KMS-11 (cell line): ENCODE measurements around the gene ZNRF3.
A peak's percentile ranks its signal among the peaks of the same experiment; 100 is the strongest.

Experiments
- H2AFZ ChIP-seq: fragments of 200-600 bp; sonication (generic); 2 replicates; pipeline ENCODE4 v1.6.1; 2016; ENCODE audit warnings: antibody characterized with exemption, mixed run types, low read depth
- H3K27ac ChIP-seq: fragments of 200-600 bp; sonication (generic); 2 replicates; pipeline ENCODE4 v1.6.1; 2016; ENCODE audit warnings: mild to moderate bottlenecking, mixed run types
- H3K27me3 ChIP-seq: fragments of 200-600 bp; sonication (generic); 2 replicates; pipeline ENCODE4 v1.6.1; 2017; ENCODE audit warnings: mild to moderate bottlenecking, low read depth, mixed run types, moderate library complexity; ENCODE audit not compliant: insufficient read depth
- H3K36me3 ChIP-seq: fragments of 200-600 bp; sonication (generic); 2 replicates; pipeline ENCODE4 v1.6.1; 2017; ENCODE audit warnings: mild to moderate bottlenecking, mixed run types; ENCODE audit not compliant: insufficient read depth
- H3K4me1 ChIP-seq: fragments of 200-600 bp; sonication (generic); 2 replicates; pipeline ENCODE4 v1.6.1; 2016; ENCODE audit warnings: mild to moderate bottlenecking, low read depth, mixed run types; ENCODE audit not compliant: poor library complexity, severe bottlenecking
- H3K4me2 ChIP-seq: fragments of 200-600 bp; sonication (generic); 2 replicates; pipeline ENCODE4 v1.7.0; 2016; ENCODE audit warnings: mild to moderate bottlenecking, mixed run types
- H3K4me3 ChIP-seq: fragments of 200-600 bp; sonication (generic); IDR thresholded peaks from 2 replicates; pipeline ENCODE4 v1.6.1; 2017; ENCODE audit warnings: low read depth, low read length, mixed read lengths; ENCODE audit not compliant: insufficient read depth
- H3K79me2 ChIP-seq: fragments of 200-600 bp; sonication (generic); 2 replicates; pipeline ENCODE4 v1.6.1; 2016; ENCODE audit warnings: low read depth, mixed run types; ENCODE audit not compliant: insufficient read depth
- H3K9ac ChIP-seq: fragments of 200-600 bp; sonication (generic); 2 replicates; pipeline ENCODE4 v1.6.1; 2016; ENCODE audit warnings: mild to moderate bottlenecking, mixed run types
- H4K20me1 ChIP-seq: fragments of 200-600 bp; sonication (generic); 2 replicates; pipeline ENCODE4 v1.6.1; 2016; ENCODE audit warnings: mild to moderate bottlenecking, mixed run types; ENCODE audit not compliant: insufficient read depth
- CTCF ChIP-seq: fragments of 200-600 bp; sonication (generic); conservative IDR thresholded peaks from 2 replicates; pipeline ENCODE4 v1.6.1; 2017; ENCODE audit warnings: low read depth, mild to moderate bottlenecking, antibody characterized with exemption, low read length, moderate library complexity, mixed read lengths

ZNRF3 gene

DNA sequence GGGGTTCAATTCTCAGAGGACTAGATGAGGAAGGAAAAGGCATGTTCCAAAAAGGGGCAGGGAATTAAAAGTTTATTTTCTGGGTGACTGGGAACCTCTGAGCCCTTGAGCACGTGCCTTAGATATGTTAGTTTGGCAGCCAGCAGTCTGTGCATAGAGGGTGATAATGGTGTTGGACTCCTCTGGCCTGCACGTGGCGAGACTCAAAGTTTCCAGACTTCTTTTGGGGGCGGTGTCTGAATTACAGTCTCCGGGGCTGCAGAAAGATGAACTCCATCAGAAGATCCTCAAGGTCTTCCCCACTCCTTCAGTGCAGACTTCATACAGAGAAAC, 861 bp upstream of the ZNRF3 start:
- H3K27me3 ChIP-seq = no peaks in the 10 kb centered on the region
- peak overlapping the region; percentile 57 for H3K27ac ChIP-seq
- peaks cover 30% of the 10 kb centered on the region; the same call in 1 of the 2 replicates for H3K79me2 ChIP-seq
- H3K36me3 ChIP-seq = no peaks in the 10 kb centered on the region
- H3K9ac ChIP-seq = peak overlapping the region; percentile 83
- H3K4me2 ChIP-seq = peak overlapping the region; percentile 71
- peaks cover 9% of the 10 kb centered on the region; the same call in 1 of the 2 replicates for H4K20me1 ChIP-seq
- H3K4me3 ChIP-seq = no peak overlapping the region
- no peak for TF ChIP-seq CTCF
- H2AFZ ChIP-seq = peak overlapping the region; percentile 90
- peaks cover 25% of the 10 kb centered on the region for H3K4me1 ChIP-seq

DNA sequence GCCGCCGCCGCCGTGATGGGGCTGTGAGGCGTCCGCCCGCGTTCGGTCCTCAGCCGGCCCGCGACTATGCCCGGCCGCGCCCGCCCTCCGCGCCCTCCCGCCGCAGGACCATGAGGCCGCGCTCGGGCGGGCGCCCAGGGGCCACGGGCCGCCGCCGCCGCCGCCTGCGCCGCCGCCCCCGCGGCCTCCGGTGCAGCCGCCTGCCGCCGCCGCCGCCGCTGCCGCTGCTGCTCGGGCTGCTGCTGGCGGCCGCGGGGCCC, 215 bp downstream of the ZNRF3 start:
- no peak overlapping the region for H2AFZ ChIP-seq
- H3K36me3 ChIP-seq = no peaks in the 10 kb centered on the region
- no peak overlapping the region for H3K27ac ChIP-seq
- H3K4me3 ChIP-seq = no peak overlapping the region
- H3K4me2 ChIP-seq = no peak overlapping the region
- peak overlapping the region; percentile 42; the same call in 1 of the 2 replicates for H3K9ac ChIP-seq
- no peak for TF ChIP-seq CTCF
- no peaks in the 10 kb centered on the region for H3K27me3 ChIP-seq
- H3K79me2 ChIP-seq = peaks cover 35% of the 10 kb centered on the region; the same call in 1 of the 2 replicates
- H4K20me1 ChIP-seq = peaks cover 9% of the 10 kb centered on the region; the same call in 1 of the 2 replicates
- peaks cover 25% of the 10 kb centered on the region for H3K4me1 ChIP-seq

DNA sequence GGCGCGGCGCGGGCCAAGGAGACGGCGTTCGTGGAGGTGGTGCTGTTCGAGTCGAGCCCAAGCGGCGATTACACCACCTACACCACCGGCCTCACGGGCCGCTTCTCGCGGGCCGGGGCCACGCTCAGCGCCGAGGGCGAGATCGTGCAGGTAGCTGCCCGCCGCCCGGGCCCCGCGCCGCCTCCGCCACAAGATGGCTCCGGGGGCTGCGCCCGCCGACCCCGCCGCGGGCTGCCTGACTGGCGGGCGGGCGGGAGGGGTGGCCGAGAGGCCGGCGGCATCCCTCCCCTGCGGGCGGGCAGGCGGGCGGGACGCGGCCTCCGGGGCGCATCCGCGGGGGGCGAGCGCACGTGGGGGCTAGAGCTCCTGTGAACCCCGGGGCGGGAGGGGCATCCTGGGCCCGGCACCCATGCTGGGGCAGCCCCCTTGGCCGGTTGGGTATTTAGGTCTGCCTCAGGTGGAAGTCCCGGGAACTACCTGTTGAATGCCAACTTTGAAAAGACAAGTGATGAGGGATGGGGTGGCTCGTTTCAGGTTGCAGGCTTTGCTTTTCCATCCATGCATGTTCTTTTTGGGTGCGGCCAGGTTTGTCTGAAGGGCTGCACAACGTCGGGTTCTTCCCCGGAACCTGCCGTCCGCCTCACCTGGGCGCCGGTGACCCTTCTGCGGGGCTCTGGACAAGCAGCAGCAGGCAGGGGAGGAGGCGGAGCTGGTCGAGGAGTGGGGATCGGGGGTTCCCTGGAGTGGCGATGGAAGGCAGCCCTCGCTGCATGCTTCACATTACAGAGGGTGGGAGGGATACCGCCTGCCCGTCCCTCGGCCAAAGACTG, 760 bp downstream of the ZNRF3 start:
- H3K27me3 ChIP-seq = no peaks in the 10 kb centered on the region
- H4K20me1 ChIP-seq = peaks cover 9% of the 10 kb centered on the region; the same call in 1 of the 2 replicates
- peaks cover 35% of the 10 kb centered on the region; the same call in 1 of the 2 replicates for H3K79me2 ChIP-seq
- no peaks in the 10 kb centered on the region for H3K36me3 ChIP-seq
- 0 out of 2 replicates have a peak, but pooled peaks have one; percentile 10 for TF ChIP-seq CTCF
- H3K27ac ChIP-seq = no peak overlapping the region
- peak overlapping the region; percentile 42; the same call in 1 of the 2 replicates for H3K9ac ChIP-seq
- peaks cover 25% of the 10 kb centered on the region for H3K4me1 ChIP-seq
- peak overlapping the region; percentile 100 for H3K4me2 ChIP-seq
- no peak overlapping the region for H3K4me3 ChIP-seq
- no peak overlapping the region for H2AFZ ChIP-seq

DNA sequence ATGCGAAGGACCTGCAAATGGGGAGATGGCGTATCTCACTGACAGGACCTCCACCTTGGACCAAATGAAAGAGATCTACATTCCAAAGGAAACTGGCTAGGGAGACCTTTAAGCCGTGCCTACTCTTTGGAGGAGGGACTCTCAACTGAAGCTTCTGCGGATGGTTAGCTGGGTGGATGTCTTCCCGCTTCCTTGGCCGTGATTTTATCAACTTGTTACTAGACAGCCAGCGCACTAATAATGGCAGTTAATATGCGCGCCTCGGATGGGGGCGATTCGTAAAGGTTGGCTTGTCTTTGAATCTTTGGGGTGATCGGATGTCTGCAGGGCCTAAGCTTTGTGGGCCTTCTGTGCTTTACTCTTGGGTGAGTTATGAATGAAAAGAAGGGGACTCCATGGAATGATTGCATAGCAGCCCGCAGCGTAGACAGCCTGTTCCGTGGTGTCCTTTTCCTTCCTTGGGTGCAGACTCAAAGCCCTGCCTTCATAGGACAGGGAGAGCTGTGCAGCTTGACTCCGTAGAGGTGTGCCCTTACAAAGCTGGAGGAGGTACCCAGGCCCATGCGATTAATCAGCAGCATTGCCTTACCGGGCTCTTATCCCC, 1.5 kb downstream of the ZNRF3 start:
- Histone ChIP-seq H3K79me2 (peaks cover 42% of the 10 kb centered on the region; the same call in 1 of the 2 replicates), H3K4me3 (no peak overlapping the region), H3K27ac (no peak overlapping the region), H3K27me3 (no peaks in the 10 kb centered on the region), H4K20me1 (peaks cover 9% of the 10 kb centered on the region; the same call in 1 of the 2 replicates), H3K4me2 (peak overlapping the region; percentile 100), H2AFZ (no peak overlapping the region), H3K9ac (no peak overlapping the region), H3K4me1 (peaks cover 25% of the 10 kb centered on the region), H3K36me3 (no peaks in the 10 kb centered on the region)
- no peak for TF ChIP-seq CTCF
